ENCODE data around the gene PCCA.

DNA sequence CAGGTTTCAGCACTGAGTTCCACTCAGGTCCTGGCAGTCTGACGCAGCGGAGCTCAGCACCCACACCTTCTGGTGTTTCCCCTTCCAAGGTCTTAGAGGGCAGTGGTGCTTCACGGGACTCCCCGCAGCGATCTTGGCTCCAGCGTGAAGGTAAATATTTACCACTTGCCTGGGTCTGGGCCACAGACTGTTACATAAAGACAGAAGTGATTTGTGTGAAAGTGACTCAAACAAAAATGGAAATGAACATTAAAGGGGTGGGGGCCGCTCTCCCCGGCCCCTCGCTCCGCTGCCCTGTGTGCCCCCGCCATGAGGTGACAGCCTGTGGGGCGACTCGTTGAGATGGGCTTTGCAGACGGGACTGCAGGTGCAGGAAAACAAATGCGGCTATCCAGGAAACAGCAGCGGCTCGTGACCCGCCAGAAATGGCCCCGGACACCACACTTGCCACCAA lies 444.7 kb downstream of the PCCA start:
- TF ChIP-seq CTCF (IDR thresholded peaks at IDR 0.05; ENCODE audit: low read depth, low read length) (no peak), EZH2phosphoT487 (IDR thresholded peaks at IDR 0.05; ENCODE audit: low read depth) (no peak)
